Cerebellar nuclear complex (tissue), 1 donor: ENCODE data around the gene CKB.
"Not testable (repeated sequence)": the region's sequence is repeated elsewhere in the genome, so short reads cannot be mapped to it uniquely, and the experiment has no call there.

Experiments
- DNase-seq, 2 experiments: peaks; one replicate each; lab custom pipeline; 2025; lab: John Stamatoyannopoulos, UW

Gene CKB

GRCh38 chr14:103526247-103526913, 3.8 kb upstream of the CKB start:
- DNase-seq = no peak

GRCh38 chr14:103525430-103526246, 3.0 kb upstream of the CKB start:
- not testable (repeated sequence) for DNase-seq

- DNase-seq = no peak
Measured at GRCh38 chr14:103524002-103524935, 1.6 kb upstream of the CKB start.

GRCh38 chr14:103523575-103523954, 935 bp upstream of the CKB start:
- no peak for DNase-seq

- DNase-seq = no peak
Measured at GRCh38 chr14:103521951-103522563, 573 bp downstream of the CKB start.

- DNase-seq = no peak
Measured at GRCh38 chr14:103521438-103521950, 1.1 kb downstream of the CKB start.

GRCh38 chr14:103520657-103521437, 1.8 kb downstream of the CKB start:
- DNase-seq = no peak

- no peak for DNase-seq
Measured at GRCh38 chr14:103520269-103520656, 2.4 kb downstream of the CKB start.

GRCh38 chr14:103519837-103520212, 2.8 kb downstream of the CKB start:
- DNase-seq = no peak

- no peak for DNase-seq
Measured at GRCh38 chr14:103519043-103519836, 3.4 kb downstream of the CKB start.

- DNase-seq = no peak
Measured at GRCh38 chr14:103518422-103519042, 4.1 kb downstream of the CKB start.

GRCh38 chr14:103517721-103518421, 4.8 kb downstream of the CKB start:
- DNase-seq = no peak

GRCh38 chr14:103517174-103517566, 5.5 kb downstream of the CKB start:
- DNase-seq = no peak

GRCh38 chr14:103516426-103517173, 6.0 kb downstream of the CKB start:
- no peak for DNase-seq

- DNase-seq = no peak
Measured at GRCh38 chr14:103514596-103515421, 7.8 kb downstream of the CKB start.

- peak; percentile 13 to 54 for DNase-seq
Measured at GRCh38 chr14:103512701-103513611, 9.7 kb downstream of the CKB start.
